UCSD-AML1 (cell line): Measurements from ENCODE around the gene PCDHA7.
"Not testable (repeated sequence)": the region's sequence is repeated elsewhere in the genome, so short reads cannot be mapped to it uniquely, and the experiment has no call there.

Experiments
- DNase-seq: peaks from one replicate; lab custom pipeline; 2025; ENCODE audit not compliant: unreplicated experiment; lab: John Stamatoyannopoulos, UW

The PCDHA7 gene

GRCh38 chr5:140821375-140822280, 12.4 kb upstream of the PCDHA7 start, which contains the start of gene PCDHA5:
Gene PCDHA5 (plus strand): TSS chr5:140821613.
- DNase-seq: no peak

DNA sequence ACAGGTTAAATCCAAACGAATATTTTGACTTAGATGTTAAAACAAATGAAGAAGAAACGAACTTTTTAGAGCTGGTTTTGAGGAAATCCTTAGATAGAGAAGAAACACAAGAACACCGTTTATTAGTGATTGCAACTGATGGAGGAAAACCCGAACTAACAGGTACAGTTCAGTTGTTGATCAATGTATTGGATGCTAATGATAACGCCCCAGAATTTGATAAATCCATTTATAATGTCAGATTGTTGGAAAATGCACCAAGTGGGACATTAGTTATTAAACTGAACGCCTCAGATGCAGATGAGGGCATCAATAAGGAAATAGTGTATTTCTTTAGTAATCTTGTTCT, 11.8 kb upstream of the PCDHA7 start:
- no peak for DNase-seq

GRCh38 chr5:140822969-140823368, 11.1 kb upstream of the PCDHA7 start:
- not testable (repeated sequence) for DNase-seq

DNA sequence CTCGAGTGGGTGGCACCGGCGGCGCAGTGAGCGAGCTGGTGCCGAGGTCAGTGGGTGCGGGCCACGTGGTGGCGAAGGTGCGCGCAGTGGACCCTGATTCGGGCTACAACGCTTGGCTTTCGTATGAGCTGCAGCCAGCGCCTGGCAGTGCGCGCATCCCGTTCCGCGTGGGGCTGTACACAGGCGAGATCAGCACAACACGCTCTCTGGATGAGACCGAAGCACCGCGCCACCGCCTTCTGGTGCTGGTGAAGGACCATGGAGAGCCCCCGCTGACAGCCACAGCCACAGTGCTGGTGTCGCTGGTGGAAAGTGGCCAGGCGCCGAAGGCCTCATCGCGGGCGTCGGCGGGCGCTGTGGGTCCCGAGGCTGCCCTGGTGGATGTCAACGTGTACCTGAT, 10.6 kb upstream of the PCDHA7 start:
- DNase-seq: no peak

- DNase-seq: no peak
These were observed 6.2 kb upstream of the PCDHA7 start, which contains the start of gene PCDHA6 for GRCh38 chr5:140827704-140828361. Gene PCDHA6 (plus strand): TSS chr5:140827960. CDS start chr5:140828092, 132 bp downstream.

GRCh38 chr5:140828362-140828737, 5.7 kb upstream of the PCDHA7 start:
- no peak for DNase-seq

DNA sequence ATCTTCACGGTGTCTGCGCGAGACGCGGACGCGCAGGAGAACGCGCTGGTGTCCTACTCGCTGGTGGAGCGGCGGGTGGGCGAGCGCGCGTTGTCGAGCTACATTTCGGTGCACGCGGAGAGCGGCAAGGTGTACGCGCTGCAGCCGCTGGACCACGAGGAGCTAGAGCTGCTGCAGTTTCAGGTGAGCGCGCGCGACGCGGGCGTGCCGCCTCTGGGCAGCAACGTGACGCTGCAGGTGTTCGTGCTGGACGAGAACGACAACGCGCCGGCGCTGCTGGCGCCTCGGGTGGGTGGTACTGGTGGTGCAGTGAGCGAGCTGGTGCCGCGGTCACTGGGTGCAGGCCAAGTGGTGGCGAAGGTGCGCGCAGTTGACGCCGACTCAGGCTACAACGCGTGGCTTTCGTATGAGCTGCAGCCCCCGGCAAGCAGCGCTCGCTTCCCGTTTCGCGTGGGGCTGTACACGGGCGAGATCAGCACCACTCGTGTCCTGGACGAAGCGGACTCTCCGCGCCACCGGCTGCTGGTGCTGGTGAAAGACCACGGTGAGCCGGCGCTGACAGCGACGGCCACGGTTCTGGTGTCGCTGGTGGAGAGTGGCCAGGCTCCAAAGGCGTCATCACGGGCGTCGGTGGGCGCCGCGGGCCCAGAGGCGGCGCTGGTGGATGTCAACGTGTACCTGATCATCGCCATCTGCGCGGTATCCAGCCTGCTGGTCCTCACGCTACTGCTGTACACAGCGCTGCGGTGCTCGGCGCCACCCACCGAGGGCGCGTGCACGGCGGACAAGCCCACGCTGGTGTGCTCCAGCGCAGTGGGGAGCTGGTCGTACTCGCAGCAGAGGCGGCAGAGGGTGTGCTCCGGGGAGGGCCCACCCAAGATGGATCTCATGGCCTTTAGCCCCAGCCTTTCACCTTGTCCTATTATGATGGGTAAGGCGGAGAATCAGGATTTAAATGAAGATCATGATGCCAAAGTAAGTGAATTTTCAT, 4.3 kb upstream of the PCDHA7 start:
- DNase-seq: not testable (repeated sequence)

- not testable (repeated sequence) for DNase-seq
These were observed 455 bp downstream of the PCDHA7 start for GRCh38 chr5:140834439-140835008.

DNA sequence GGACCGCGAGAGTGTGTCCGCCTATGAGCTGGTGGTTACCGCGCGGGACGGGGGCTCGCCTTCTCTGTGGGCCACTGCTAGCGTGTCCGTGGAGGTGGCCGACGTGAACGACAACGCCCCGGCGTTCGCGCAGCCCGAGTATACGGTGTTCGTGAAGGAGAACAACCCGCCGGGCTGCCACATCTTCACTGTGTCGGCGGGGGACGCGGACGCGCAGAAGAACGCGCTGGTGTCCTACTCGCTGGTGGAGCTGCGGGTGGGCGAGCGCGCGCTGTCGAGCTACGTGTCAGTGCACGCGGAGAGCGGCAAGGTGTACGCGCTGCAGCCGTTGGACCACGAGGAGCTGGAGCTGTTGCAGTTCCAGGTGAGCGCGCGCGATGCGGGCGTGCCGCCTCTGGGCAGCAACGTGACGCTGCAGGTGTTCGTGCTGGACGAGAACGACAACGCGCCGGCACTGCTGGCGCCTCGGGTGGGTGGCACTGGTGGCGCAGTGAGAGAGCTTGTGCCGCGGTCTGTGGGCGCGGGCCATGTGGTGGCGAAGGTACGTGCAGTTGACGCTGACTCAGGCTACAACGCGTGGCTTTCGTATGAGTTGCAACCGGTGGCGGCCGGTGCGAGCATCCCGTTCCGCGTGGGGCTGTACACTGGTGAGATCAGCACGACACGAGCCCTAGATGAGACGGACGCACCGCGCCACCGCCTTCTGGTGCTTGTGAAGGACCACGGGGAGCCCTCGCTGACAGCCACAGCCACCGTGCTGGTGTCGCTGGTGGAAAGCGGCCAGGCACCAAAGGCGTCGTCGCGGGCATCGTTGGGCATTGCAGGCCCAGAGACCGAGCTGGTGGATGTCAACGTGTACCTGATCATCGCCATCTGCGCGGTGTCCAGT, 1.8 kb downstream of the PCDHA7 start:
- DNase-seq: no peak

GRCh38 chr5:140840978-140841962, 7.2 kb downstream of the PCDHA7 start, which contains the start of gene PCDHA8:
Gene PCDHA8 (plus strand): TSS chr5:140841187. CDS start chr5:140841322, 135 bp downstream.
- peak; percentile 38 for DNase-seq

DNA sequence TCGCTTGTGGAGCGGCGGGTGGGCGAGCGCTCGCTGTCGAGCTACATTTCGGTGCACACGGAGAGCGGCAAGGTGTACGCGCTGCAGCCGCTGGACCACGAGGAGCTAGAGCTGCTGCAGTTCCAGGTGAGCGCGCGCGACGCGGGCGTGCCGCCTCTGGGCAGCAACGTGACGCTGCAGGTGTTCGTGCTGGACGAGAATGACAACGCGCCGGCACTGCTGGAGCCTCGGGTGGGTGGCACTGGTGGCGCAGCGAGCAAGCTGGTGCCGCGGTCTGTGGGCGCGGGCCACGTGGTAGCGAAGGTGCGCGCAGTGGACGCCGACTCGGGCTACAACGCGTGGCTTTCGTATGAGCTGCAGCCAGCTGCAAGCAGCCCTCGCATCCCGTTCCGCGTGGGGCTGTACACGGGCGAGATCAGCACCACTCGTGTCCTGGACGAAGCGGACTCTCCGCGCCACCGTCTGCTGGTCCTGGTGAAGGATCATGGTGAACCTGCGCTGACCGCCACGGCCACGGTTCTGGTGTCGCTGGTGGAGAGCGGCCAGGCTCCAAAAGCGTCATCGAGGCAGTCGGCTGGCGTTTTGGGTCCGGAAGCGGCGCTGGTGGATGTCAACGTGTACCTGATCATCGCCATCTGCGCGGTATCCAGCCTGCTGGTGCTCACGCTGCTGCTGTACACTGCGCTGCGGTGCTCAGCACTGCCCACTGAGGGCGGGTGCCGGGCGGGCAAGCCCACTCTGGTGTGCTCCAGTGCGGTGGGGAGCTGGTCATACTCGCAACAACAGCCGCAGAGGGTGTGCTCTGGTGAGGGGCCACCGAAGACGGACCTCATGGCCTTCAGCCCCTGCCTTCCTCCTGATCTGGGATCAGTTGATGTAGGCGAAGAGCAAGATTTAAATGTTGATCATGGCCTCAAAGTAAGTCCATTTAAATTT, 9.0 kb downstream of the PCDHA7 start:
- no peak for DNase-seq

DNA sequence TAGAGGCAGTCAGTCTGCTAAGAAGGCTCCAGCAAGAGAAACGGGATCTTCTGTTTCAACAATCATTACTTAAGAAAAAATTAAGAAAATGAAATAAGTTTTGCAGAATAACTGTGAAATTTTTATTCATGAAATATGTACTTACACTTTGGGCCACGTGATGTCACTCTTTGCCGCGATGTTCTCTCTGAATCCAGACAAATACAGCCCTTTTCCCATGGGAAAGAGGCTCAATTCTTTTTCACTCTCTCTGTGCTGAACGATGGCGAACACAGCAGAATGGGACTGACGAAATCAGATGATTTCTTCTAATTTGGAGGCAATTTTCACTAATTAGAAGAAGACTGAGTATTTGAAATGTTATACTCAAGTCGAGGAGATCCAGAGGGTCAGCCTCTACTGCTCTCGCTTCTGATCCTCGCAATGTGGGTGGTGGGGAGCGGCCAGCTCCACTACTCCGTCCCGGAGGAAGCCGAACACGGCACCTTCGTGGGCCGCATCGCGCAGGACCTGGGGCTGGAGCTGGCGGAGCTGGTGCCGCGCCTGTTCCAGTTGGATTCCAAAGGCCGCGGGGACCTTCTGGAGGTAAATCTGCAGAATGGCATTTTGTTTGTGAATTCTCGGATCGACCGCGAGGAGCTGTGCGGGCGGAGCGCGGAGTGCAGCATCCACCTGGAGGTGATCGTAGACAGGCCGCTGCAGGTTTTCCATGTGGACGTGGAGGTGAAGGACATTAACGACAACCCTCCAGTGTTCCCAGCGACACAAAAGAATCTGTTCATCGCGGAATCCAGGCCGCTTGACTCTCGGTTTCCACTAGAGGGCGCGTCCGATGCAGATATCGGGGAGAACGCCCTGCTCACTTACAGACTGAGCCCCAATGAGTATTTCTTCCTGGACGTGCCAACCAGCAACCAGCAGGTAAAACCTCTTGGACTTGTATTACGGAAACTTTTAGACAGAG, 14.4 kb downstream of the PCDHA7 start, which contains the start of gene PCDHA9:
Gene PCDHA9, plus strand, starts transcription at position 244 of the 964 bp plus-strand sequence. Its CDS starts 114 bp downstream, at position 358.
- DNase-seq: not testable (repeated sequence)

- DNase-seq: not testable (repeated sequence)
These were observed 16.0 kb downstream of the PCDHA7 start for GRCh38 chr5:140849831-140850634.

GRCh38 chr5:140855772-140856674, 22.0 kb downstream of the PCDHA7 start, which contains the start of gene PCDHA10:
Gene PCDHA10 (plus strand): TSS chr5:140855897. CDS start chr5:140856049, 152 bp downstream.
- no peak for DNase-seq
